GM18858 (cell line): ENCODE results near the gene SVOP.

Source experiments
- ATAC-seq: cut with Tn5 transposase; IDR thresholded peaks from one replicate; pipeline ENCODE4 v1.9.1; 2021; ENCODE audit not compliant: unreplicated experiment

SVOP gene

DNA sequence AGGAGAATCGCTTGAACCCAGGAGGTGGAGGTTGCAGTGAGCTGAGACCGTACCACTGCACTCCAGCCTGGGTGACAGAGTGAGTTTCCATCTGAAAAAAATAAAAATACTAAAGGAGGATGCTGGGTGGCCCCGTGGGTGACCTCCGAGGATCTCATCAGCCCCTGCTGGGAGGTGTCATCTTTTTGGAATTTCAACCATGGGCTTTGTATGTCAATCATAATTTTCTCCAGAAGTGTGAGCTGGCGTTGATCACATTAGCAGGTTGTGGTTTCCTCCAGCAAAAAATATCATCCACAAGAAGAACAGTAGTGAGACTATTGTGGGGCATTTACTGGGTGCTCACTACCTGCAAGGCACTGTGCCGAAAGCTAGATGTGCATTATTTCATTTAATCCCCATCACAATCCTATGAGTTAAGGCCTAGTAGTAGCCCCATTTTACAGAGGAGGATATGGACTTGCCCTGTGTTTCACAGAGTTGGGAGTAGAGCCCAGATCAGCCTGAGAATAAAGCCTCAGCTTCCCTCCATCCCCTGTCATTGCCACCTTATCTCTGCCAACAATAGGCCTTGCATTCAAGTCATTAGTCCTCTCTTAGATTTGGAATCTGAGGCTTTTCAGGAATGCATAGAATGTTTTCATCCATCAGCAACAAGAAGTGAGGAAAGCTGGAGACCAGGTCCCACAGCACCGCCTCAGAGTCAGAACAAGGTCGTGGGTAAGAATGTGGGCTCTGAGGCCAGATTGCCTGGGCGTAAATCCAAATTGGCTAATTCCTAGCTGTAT, 39.8 kb downstream of the SVOP start:
- ATAC-seq, result no peak

DNA sequence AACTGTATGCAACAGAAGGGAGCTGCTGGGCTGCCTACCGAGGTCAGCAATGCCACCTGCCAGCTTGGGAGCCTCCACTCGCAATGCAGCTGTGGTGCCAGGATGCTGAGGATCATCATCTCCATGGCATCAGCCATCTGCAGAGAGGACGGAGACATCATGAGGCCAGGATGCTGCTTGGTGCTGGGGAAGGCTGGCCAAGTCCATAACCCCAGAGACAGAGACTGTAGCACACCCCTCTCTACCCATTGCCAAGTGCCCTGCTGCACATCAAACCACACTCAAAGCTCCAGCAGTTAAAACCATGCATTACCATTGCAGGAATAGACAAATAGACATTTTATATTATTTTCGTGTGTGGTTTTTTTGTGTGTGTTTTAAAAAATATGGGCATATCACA, 43.5 kb downstream of the SVOP start:
- no peak for ATAC-seq

DNA sequence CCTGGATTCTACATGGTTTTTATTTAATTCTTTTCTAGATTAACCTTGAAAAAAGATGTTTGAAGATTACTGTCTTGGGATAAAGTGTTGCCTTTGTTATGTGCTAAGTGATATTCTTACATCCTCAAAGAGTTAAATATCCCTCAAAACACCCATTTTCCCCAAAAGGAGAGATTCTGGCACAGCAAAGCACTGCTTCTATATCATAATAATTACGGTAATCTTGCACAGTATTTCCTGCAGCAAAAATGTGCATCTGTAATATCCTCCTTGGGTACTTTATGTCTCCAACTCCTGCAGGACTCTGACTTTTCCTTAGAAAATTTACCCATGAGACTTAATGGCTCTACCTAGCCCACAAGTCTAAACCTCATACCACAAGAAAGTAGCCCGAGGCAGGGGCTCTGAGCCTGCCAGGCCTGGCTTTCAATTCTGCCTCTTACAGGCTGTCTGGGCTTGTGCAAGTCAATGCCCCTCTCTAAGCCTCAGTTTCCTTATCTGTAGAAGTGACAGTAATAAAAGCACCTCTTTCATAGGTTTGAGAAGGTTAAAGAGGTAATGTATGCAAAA, 45.8 kb downstream of the SVOP start:
- no peak for ATAC-seq

DNA sequence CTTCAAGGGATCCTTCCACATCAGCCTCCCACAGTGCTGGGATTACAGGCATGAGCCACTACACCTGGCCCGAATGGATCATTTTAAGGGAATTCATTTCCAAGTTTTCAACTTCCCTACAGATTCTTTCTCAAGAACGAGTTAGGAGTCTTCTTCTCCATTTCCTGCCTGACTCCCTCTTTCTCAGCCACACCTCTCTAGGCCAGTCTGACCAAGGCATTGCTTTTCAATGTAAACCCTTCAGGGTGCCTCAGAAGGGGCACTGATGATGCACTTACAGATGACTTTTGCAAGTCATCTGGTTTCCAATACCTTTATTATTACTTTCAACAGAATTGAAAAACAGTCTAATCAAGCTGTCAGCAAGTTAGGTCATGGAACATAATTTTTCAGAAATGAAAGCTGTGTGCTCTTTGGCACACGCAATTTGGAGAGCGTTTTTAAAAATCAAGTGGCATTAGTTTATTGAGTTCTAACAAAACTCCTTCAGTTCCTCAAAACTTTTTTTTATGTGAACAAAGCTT, 47.2 kb downstream of the SVOP start:
- ATAC-seq, result no peak

DNA sequence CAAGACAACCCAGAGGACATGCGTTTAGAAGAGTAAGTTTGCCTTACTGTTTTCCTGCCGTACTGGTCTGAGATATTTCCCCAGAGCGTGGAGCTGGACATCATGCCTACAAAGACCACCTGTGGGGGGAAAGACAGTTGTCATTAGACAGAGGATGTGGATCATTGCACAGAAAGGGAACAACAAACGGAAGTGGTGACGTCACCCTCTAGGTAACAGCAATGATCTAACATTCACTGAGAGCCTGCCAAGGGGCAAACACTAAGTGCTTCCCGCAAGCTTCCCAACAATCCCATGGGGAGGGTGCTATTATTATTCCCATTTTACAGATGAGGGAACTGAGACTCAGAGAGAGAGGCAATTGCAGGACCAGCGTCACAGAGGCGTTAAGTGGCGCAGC, 48.5 kb downstream of the SVOP start:
- no peak for ATAC-seq

DNA sequence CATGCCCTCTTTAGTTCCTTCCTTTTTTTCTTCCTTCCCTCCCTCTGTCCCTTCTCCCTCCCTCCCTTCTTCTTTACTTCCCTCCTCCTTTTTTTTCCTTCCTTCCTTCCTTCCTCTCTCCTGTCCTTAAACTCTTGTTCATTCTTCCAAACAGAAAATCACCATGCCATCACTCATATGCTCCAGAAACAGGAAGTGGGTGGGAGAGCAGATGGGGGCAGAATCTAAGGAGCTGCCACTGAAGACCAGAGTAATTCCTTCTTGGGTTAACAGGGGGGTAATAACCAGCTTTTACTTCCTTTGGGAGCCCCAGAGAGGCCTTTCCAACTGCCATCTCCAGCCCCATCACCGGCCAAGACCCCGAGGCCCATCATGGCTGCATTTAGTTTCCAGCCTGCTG, 51.2 kb downstream of the SVOP start:
- ATAC-seq, result no peak

DNA sequence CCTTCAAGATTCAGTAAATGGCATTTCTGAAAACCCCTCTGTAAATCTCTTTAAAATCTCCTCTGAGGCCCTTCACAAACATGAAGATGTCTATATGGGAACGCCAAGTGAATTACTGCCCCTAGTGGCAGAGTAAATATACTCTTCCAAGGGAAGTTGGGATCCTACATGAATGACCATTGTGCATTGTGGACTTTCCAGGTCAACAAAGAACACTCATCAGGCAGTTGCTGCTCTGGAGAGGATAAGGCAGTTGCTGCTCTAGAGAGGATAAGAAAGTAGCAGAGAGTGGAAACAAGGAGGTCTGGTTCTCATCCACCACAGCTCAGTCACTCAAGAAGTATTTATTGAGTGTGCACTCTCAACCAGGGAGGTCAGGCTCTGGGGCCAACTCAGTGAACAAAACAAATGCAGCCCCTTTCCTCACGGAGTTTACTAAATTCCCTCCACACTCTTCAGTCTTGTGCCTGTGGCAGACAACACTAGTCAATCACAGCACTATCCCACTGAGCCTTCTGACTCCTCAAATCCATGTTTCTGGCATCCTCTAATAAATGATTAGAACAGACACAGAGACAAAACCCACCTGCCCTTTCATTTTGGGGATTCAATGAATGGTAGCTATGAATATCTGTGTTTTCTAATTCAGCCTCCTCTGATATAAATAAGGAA, 52.9 kb downstream of the SVOP start:
- ATAC-seq, result no peak

DNA sequence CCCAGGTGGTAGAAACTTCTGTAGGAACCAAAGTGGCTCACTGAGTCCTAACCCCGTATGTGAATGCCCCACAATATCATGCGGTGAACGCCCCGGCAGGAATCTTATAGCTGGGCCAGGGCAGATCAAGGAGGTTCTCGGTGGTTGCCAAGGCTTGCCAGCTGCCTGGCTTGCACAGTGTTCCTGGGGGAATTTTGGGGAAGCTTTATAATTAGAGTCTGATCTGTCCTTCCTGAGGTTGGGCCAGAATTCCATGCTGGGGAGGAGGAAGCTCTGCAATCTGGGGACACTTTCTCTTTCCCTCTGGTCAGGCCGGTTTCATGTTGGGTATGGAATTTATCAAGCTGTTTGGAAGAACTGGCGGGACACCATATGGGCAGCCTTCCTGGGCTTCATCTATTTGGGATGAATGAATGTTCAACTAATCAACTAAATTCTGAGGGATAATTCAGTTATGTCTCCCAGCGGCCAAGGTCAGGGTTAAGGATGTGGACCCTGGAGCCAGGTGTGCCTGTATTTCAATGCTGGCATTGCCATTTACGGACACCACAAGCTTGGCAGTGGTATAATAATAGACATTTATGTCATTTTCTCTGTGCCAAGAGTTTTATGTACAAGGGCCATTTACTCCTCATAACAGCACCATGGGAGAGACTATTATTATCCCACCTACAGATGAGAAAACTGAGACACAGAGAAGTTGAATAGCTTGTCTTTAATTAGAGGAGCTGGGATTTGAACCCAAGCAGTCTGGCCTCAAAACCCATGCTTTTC, 54.3 kb downstream of the SVOP start:
- ATAC-seq, result no peak

DNA sequence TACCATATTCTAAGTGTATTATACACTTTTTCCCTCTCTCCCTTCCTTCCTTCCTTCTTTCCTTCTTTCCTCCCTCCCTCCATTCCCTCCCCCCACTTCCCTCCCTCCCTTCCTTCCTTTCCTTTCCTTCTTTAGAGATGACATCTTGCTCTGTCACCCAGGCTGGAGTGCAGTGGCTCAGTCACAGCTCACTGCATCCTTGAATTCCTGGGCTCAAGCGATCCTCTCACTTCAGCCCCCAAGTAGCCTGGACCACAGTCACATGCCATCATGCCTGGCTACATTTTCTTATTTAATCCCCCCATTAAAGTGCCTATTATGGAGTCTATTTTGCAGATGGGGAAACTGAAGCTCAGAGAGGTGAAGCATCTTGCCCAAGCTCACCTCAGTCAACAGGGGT, 55.0 kb downstream of the SVOP start:
- ATAC-seq, result no peak

DNA sequence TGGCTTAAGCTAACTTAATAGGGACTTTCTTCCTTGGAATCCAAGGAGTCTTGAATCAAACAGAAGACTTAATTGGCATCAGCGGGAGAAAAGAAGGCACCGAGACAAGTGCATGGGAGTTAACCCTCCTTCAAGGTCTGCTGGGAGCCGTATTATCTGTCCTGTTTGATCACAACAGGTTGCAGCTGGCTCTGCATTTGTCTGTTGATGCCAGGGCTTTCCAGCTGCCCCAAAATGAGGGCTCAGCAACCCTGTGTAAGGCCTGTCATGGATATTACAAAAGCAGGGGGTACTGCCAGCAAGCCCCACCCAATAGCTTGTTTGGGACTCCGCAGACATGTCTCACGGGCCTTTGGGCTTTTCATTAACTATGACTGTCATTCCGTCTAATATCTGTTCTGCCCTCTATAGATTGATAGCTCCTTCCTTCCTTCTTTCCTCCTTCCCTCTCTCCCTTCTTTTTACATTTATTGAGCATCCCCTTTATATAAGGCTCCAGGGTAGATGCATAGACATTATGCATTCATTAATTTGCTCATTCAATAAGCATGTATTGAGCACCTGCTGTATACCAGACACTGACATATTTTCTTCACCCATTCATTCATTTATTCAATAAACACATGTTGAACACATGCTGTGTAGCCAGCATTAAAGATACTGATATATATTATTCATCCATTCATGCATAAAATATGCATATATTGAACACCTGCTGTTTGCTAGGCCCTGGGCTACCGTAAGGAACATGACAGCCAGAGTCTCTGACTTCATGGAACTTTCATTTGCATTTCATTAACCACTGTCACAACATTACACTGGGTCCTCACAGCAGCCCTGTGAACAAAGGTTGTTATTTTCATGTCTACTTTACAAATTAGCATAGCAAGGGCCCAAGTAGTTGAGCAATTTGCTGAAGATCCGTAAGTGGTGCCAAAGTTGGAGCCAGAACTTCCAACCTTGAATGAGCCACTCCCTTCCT, 56.2 kb downstream of the SVOP start:
- no peak for ATAC-seq

DNA sequence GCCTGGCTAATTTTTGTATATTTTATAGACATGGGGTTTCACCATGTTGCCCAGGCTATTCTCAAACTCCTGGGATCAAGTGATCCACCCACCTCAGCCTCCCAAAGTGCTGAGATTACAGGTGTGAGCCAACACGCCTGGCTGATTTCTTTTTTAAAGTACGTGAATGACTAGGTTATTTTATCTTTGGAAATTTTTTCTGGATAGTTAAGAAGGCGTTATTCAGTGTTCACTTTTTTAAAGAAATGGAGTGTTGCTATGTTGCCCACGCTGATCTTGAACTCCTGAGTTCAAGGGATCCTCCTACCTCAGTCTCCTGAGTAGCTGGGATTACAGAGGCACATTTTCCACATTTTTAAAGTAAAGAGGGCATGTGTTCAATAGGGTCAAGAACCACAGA, 58.6 kb downstream of the SVOP start:
- no peak for ATAC-seq

DNA sequence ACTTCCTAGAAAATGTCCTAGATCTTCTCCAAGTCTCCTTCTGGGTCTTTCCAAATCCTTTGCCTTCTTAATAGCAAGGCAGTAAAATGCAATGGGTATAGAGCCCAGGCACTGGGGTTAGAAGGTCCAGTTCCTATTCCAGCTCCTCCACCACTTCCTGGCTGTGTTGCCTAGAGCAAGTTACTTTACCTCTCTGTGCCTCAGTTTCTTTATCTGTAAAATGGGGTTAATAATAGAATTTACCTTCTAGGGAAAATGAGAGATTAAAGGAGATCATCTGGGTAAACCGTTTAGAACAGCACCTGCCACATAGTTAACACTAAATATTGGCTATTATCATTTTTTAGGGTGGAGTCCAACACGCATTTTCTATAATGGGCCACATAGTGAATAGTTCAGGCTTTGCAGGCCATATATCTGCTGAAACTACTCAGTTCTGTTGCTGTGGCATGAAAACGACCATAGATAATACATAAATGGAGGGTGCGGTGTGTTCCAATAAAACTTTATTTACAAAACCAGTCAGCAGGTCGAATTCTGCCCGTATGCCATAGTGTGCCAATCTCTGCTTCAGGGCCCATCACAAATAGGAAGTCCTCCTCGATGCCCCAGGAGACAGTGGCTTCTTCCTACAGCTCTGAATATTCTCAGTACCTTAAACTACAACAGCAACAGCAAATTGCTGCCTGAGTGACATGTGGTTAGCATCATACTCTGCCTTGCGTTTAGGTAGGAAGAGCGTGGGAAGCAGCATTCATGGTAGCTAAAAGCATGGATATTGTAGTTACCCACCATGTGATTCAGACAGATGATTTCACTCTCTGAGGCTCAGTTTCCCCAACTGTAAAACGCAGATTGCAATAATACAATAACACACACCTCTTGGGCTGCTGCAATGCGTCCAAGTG, 60.9 kb downstream of the SVOP start:
- no peak for ATAC-seq

DNA sequence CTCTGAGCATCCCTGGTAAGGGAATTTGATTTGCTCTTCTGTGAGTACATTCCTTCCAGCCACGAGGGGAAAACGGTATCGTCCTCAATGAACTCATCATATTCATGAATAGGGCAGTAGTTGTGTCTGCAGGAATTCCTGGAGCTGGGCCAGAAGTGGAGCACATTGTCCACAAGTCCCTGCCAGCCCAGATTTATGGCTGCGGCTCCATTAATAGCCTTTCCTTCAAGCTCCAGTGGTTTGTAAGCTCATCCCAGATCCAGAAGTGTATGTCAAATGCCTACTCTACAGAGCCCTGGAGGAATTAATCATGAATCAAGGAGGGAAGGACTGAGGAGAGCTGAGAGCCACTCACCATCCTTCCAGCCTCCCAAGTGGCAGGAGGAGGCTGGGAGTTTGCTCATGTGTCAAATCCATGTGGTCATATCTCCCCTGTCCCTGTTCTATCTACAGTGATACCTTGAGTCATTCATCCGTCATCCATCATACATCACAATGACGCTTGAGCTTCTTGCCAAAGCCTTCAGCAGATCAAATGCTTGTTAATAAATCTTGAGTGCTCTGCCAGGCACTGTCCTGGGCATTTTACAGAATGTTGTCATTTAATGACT, 65.5 kb downstream of the SVOP start:
- ATAC-seq, result no peak

DNA sequence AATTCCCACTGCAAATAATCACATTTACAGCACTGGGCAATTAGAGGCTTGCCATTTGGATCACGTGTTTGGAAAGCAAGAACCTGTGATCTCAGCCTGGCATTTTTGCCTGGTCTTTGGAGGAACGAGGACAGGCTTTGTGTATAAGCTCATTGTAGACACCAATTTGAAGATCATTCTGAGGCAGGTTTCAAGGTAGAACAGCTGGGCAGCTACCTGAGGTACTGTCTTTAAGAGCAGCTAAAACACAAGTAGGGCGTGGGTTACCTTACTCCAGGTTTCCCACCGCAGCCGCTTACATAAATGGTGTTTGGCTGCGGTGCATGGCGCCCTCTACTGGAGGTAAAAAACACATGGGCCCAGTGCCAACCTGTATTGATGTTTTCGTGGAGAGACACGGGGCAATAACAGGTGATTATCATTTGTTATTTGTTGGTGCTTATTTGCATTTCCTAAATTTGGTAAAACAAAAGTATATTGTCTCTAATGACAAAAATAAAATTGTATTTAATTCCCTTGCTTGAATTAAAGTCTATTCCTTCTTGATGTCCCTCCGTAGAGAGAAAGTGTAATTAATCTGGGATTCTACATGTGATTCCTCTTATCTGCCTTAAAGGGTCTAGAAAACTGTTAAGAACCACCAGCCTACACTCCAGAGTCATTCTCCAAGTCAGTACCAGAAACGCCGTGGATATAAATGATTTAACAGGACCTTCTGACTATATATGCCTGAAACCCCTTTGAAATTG, 69.7 kb downstream of the SVOP start:
- ATAC-seq, result no peak

DNA sequence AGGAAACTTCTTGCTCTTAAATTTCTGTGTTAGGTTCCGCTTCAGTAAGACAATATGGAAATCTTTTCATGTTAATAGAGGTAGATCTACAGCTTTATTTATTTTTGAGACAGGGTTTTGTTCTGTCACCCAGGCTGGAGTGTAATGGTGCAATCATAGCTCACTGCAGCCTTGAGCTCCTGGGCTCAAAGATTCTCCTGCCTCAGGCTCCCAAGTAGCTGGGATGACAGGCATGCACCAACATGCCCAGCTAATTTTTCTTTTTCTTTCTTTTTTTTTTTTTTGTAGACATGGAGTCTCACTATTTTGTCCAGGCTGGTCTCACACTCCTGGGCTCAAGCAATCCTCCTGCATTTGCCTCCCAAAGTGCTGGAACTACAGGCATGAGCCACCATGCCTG, 70.9 kb downstream of the SVOP start:
- no peak for ATAC-seq

DNA sequence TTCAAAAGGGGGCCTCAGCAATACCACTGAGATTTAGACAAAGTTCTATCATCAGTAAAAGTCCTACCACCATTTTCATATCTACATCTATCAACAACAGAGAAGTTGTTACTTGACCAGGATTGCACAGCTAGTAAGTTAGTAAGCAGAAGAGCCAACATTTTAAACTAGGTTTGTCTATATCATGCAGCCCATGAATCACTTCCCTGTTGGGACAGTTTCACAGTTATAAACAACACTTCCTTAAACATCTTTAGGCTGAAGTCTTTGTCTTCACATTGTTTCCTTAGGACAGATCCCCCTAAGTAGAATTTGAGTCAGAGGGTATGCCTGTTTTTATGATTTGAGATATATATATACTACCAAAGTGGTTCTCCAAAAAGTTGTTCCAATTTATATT, 72.5 kb downstream of the SVOP start:
- no peak for ATAC-seq

DNA sequence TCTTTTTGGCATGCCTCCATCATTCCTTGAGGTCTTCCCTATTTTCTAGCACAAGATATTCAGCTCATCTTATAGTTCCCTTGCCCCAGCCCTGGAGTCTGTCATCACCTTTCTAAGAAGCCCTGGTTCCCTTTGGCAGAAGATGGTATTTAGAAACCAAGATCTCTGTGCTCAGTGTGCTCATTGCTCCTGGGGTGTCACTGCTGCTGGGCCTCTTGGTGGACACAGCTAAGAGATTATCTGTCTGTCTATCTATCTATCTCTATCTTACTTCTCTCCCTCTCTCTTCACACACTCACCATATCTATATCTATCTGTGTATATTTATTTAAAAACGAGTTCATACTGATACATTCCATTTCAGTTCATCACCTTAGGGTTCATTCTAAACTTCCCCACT, 73.8 kb downstream of the SVOP start:
- no peak for ATAC-seq

DNA sequence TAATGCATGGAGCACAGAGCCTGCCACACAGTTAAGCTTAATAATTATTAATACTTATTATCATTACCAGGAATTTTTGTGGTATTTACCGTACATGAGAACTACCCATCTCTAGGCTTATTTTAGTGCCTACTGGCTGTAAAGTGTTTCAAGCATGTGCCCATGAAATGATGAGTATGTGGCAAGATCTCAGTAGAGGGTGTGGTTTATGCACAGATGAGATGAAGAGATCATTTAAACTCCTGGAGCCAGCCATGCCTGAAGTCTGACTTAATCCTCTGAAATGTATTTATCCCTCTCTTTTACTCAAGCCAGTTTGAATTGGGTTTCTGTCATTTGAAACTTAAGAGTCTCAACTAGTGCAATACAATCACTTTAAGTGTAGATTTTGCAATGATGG, 80.7 kb downstream of the SVOP start:
- no peak for ATAC-seq
